K562 treated with DMSO at 1 percent for 4 hours (cell line): ENCODE data around the gene ZFP90. TPM values are rescaled to one million over a fixed set of nuclear protein-coding genes. Genes with fewer than 3 reads are reported as not detected.

Source experiments
- total RNA-seq: library from RNA; unstranded; fragments of 300-600 nt; gene quantifications from 2 replicates; pipeline ENCODE4 v1.2.3, GENCODE V29; 2022; ENCODE audit not compliant: insufficient read depth

ZFP90 gene
- 3.4 and 4.7 TPM in 2 replicates for total RNA-seq

DNA sequence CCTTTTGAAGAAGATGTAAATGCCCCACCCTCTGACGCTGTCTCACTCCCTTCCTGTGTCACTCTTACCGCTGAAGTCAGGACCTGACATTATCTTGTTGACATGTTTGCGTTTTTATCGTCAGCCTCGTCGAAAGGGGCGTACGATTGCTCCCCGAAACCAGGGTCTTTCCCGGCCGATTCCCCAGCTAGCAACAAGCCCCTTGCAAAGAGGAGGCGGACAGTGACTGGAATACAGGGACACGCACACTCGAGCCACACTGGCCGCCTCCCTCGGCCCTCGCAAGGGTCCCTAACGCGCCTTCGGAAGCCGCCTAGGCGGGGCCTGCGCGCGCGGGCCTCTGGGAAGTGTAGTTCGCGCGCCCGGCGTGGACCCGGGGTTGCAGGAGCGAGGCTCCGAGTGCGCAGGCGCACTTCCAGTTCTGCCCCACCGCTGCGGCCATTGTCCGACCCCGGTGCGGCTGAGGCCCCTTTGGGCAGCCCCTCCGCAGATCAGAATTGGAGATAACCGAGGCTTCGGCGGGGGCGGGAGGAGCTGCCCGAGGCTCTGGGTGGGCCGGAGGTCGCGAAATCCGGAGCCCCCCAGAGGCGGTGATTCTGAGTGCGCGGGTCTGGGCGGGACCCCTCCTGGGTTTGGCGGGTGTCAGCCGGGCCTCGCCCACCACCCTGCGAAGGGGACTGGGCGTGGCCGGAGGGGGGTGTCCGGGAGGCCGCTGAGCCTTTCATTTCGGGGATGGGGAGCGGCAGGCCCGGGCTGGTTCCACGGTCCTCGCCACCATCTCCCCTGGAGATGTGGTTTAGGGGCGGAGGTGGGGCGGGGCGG lies at the start of gene ZFP90:
ZFP90 (plus strand) TSS at position 412 of the 822 bp plus-strand sequence. CDS start 502 bp downstream, outside the sequence.

Other genes with a start within 250 kb of the ZFP90 start
- 13.1 and 13.8 TPM in 2 replicates for gene SLC7A6OS, start 228.3 kb upstream of the ZFP90 start, total RNA-seq
- gene PRMT7, start 228.3 kb upstream of the ZFP90 start, total RNA-seq: 38.5 and 50.4 TPM in 2 replicates
- 1.5 and 2.9 TPM in 2 replicates for gene SMPD3, start 90.8 kb upstream of the ZFP90 start, total RNA-seq
- gene CDH3, start 106.0 kb downstream of the ZFP90 start, total RNA-seq: not detected in 2 replicates
- gene CDH1, start 198.0 kb downstream of the ZFP90 start, total RNA-seq: not detected in 2 replicates